GM12878 (cell line): Measurements from ENCODE around the gene TSSC4.

Experiments
- FOXK2 ChIP-seq: fragments of 450-650 bp; IDR thresholded peaks from 2 replicates; pipeline ENCODE4 v1.6.1; 2017; ENCODE audit warnings: mild to moderate bottlenecking, moderate library complexity
- HCFC1 ChIP-seq: fragments of 150-350 bp; IDR thresholded peaks from 2 replicates; pipeline ENCODE4 v1.6.1; 2014; ENCODE audit warnings: low read length
- MXI1 ChIP-seq: fragments of 150-350 bp; IDR thresholded peaks from 2 replicates; pipeline ENCODE4 v1.6.1; 2011; ENCODE audit warnings: low read depth, mild to moderate bottlenecking, inconsistent platforms, low read length, improper control_type of control experiment
- RFX5 ChIP-seq: IDR thresholded peaks from 2 replicates; pipeline ENCODE4 v1.6.1; 2011; ENCODE audit warnings: low read depth, low read length, improper control_type of control experiment
- TAF1 ChIP-seq: IDR thresholded peaks from 2 replicates; pipeline ENCODE4 v1.6.1; 2011; ENCODE audit warnings: mild to moderate bottlenecking, low read depth, low read length, borderline replicate concordance
- ZNF274 ChIP-seq: IDR thresholded peaks from one replicate; pipeline ENCODE4 v1.8.0; 2011; ENCODE audit not compliant: insufficient read length, insufficient read depth
- TF ChIP-seq, protein P1 (sequence below), 3 experiments: IDR thresholded peaks in 2 of 3; conservative IDR thresholded peaks in 1 of 3; 2 replicates each; pipeline ENCODE4 v1.5.1; 2011; ENCODE audit warnings: low read depth in 3 of 3, low read length in 3 of 3, mild to moderate bottlenecking in 3 of 3, control low read depth in 2 of 3, moderate library complexity in 2 of 3, inconsistent platforms in 1 of 3, mixed read lengths in 1 of 3; ENCODE audit not compliant: control insufficient read depth in 2 of 3, insufficient read depth in 1 of 3; ENCODE audit errors: extremely low read depth in 1 of 3
- TF ChIP-seq, protein P2 (sequence below): fragments of 450-650 bp; IDR thresholded peaks from 2 replicates; pipeline ENCODE4 v1.6.1; 2017; ENCODE audit warnings: mild to moderate bottlenecking, moderate library complexity

DNA sequence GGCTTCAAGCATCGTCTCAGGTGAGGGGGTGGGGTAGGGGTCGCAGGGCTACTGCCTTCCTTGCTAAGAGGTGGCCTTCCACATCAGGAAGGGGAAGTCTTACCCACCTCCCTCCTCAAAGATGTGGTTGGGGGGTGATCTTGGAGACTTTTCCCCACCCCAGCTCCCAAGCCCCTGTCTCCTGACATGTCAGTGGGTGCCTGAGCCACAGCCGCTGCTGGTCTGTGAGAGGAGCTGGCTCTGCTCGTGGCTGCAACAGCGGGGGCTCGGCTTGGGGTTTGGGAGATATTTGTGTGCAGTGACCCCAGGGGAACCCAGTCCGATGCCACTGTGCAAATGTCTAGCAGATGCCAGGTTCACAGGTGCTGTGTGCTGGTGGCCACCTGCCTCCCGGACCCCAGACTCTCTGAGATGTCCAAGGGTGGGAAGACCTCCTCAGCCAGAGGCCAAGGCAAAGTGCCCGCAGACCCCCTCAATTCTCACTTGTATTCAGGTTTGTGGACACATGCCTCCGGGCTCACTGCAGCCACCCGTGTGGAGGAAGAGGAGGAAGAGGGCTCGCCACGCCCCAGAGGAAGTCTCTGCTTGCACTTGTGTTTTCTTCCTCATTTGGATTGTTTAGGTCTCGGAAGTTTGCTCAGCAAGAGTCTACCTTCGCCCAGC is 46.2 kb downstream of the TSSC4 start:
- TF ChIP-seq ZNF274 (no peak), RFX5 (no peak), HCFC1 (no peak), FOXK2 (no peak), MXI1 (no peak), TAF1 (no peak)
- TF ChIP-seq, protein P1, sequence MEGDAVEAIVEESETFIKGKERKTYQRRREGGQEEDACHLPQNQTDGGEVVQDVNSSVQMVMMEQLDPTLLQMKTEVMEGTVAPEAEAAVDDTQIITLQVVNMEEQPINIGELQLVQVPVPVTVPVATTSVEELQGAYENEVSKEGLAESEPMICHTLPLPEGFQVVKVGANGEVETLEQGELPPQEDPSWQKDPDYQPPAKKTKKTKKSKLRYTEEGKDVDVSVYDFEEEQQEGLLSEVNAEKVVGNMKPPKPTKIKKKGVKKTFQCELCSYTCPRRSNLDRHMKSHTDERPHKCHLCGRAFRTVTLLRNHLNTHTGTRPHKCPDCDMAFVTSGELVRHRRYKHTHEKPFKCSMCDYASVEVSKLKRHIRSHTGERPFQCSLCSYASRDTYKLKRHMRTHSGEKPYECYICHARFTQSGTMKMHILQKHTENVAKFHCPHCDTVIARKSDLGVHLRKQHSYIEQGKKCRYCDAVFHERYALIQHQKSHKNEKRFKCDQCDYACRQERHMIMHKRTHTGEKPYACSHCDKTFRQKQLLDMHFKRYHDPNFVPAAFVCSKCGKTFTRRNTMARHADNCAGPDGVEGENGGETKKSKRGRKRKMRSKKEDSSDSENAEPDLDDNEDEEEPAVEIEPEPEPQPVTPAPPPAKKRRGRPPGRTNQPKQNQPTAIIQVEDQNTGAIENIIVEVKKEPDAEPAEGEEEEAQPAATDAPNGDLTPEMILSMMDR (IDR thresholded peaks at IDR 0.05 in 2 of 3, conservative IDR thresholded peaks at IDR 0.05 in 1 of 3; ENCODE audit: control insufficient read depth in 2 of 3, extremely low read depth in 1 of 3, insufficient read depth in 1 of 3, low read depth in 3 of 3, low read length in 3 of 3), result no peak
- TF ChIP-seq, protein P2, sequence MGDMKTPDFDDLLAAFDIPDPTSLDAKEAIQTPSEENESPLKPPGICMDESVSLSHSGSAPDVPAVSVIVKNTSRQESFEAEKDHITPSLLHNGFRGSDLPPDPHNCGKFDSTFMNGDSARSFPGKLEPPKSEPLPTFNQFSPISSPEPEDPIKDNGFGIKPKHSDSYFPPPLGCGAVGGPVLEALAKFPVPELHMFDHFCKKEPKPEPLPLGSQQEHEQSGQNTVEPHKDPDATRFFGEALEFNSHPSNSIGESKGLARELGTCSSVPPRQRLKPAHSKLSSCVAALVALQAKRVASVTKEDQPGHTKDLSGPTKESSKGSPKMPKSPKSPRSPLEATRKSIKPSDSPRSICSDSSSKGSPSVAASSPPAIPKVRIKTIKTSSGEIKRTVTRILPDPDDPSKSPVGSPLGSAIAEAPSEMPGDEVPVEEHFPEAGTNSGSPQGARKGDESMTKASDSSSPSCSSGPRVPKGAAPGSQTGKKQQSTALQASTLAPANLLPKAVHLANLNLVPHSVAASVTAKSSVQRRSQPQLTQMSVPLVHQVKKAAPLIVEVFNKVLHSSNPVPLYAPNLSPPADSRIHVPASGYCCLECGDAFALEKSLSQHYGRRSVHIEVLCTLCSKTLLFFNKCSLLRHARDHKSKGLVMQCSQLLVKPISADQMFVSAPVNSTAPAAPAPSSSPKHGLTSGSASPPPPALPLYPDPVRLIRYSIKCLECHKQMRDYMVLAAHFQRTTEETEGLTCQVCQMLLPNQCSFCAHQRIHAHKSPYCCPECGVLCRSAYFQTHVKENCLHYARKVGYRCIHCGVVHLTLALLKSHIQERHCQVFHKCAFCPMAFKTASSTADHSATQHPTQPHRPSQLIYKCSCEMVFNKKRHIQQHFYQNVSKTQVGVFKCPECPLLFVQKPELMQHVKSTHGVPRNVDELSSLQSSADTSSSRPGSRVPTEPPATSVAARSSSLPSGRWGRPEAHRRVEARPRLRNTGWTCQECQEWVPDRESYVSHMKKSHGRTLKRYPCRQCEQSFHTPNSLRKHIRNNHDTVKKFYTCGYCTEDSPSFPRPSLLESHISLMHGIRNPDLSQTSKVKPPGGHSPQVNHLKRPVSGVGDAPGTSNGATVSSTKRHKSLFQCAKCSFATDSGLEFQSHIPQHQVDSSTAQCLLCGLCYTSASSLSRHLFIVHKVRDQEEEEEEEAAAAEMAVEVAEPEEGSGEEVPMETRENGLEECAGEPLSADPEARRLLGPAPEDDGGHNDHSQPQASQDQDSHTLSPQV, result no peak
